PFSK-1 (cell line): ENCODE data around the gene ASIC5.

Experiments used
- FOXP2 ChIP-seq: optimal IDR thresholded peaks from 2 replicates; pipeline ENCODE3; 2011; ENCODE audit warnings: borderline replicate concordance, control low read depth, inconsistent platforms; ENCODE audit not compliant: insufficient read depth; ENCODE audit errors: extremely low read length, extremely low read depth
- POLR2AphosphoS5 ChIP-seq: IDR thresholded peaks from 2 replicates; pipeline ENCODE4 v1.6.1; 2012; ENCODE audit warnings: low read depth, mild to moderate bottlenecking, control low read depth, low read length, moderate library complexity
- SIN3A ChIP-seq: IDR thresholded peaks from 2 replicates; pipeline ENCODE4 v1.6.1; 2012; ENCODE audit warnings: mild to moderate bottlenecking, low read length, moderate library complexity, borderline replicate concordance; ENCODE audit not compliant: insufficient read depth
- TAF1 ChIP-seq: IDR thresholded peaks from 2 replicates; pipeline ENCODE4 v1.6.1; 2012; ENCODE audit warnings: low read length, control low read depth, borderline replicate concordance; ENCODE audit not compliant: insufficient read depth
- TF ChIP-seq, protein P1 (sequence below), 2 experiments: IDR thresholded peaks; 2 replicates each; pipeline versions ENCODE4 v1.6.1 to v1.8.0; 2011 to 2012; ENCODE audit warnings: low read depth in 2 of 2, low read length in 2 of 2, control low read depth in 1 of 2, inconsistent platforms in 1 of 2, mild to moderate bottlenecking in 1 of 2, moderate library complexity in 1 of 2; ENCODE audit not compliant: insufficient read depth in 1 of 2

ASIC5 gene

GRCh38 chr4:155854582-155855226 lies 11.4 kb downstream of the ASIC5 start:
- TF ChIP-seq SIN3A (no peak), FOXP2 (no peak), TAF1 (no peak), POLR2AphosphoS5 (peak; percentile 53; the same call in 1 of the 2 replicates)
- TF ChIP-seq, protein P1, sequence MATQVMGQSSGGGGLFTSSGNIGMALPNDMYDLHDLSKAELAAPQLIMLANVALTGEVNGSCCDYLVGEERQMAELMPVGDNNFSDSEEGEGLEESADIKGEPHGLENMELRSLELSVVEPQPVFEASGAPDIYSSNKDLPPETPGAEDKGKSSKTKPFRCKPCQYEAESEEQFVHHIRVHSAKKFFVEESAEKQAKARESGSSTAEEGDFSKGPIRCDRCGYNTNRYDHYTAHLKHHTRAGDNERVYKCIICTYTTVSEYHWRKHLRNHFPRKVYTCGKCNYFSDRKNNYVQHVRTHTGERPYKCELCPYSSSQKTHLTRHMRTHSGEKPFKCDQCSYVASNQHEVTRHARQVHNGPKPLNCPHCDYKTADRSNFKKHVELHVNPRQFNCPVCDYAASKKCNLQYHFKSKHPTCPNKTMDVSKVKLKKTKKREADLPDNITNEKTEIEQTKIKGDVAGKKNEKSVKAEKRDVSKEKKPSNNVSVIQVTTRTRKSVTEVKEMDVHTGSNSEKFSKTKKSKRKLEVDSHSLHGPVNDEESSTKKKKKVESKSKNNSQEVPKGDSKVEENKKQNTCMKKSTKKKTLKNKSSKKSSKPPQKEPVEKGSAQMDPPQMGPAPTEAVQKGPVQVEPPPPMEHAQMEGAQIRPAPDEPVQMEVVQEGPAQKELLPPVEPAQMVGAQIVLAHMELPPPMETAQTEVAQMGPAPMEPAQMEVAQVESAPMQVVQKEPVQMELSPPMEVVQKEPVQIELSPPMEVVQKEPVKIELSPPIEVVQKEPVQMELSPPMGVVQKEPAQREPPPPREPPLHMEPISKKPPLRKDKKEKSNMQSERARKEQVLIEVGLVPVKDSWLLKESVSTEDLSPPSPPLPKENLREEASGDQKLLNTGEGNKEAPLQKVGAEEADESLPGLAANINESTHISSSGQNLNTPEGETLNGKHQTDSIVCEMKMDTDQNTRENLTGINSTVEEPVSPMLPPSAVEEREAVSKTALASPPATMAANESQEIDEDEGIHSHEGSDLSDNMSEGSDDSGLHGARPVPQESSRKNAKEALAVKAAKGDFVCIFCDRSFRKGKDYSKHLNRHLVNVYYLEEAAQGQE (IDR thresholded peaks at IDR 0.05; ENCODE audit: insufficient read depth in 1 of 2, low read depth in 2 of 2, low read length in 2 of 2): no peak

GRCh38 chr4:155853189-155853588 lies 12.9 kb downstream of the ASIC5 start:
- TF ChIP-seq SIN3A: no peak
- TF ChIP-seq, protein P1 (IDR thresholded peaks at IDR 0.05; ENCODE audit: insufficient read depth in 1 of 2, low read depth in 2 of 2, low read length in 2 of 2): no peak
- TF ChIP-seq TAF1: no peak
- no peak for TF ChIP-seq FOXP2
- TF ChIP-seq POLR2AphosphoS5: no peak

DNA sequence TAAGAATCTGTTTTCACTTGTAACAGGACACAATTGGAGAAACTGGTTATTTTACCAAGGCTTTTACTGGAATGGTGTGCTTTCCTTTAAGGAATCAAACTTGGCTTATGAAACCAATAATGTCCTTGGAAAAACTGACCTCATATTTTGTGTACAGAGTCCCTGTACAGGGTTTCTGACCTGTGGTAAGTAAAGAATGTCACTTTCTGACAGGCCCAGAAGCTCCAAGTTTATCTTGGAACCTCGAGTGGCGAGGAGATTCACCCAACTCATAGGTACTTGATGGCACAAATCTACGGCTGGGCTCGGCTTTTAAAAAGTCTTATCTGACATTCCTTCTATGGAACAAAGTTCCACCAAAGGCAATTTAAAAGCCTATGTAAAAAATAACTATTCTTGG lies 17.0 kb downstream of the ASIC5 start:
- TF ChIP-seq FOXP2 (no peak), POLR2AphosphoS5 (no peak), SIN3A (no peak), TAF1 (no peak)
- TF ChIP-seq, protein P1 (IDR thresholded peaks at IDR 0.05; ENCODE audit: insufficient read depth in 1 of 2, low read depth in 2 of 2, low read length in 2 of 2): no peak

- no peak for TF ChIP-seq POLR2AphosphoS5
- TF ChIP-seq, protein P1 (IDR thresholded peaks at IDR 0.05; ENCODE audit: insufficient read depth in 1 of 2, low read depth in 2 of 2, low read length in 2 of 2): no peak
- TF ChIP-seq SIN3A: no peak
- no peak for TF ChIP-seq FOXP2
- no peak for TF ChIP-seq TAF1
Observed at GRCh38 chr4:155846929-155847328, 19.1 kb downstream of the ASIC5 start.
